GM21515 (cell line): ENCODE data around the gene CYBA.
A peak's percentile ranks its signal among the peaks of the same experiment; 100 is the strongest.

Experiments
- ATAC-seq: cut with Tn5 transposase; IDR thresholded peaks from one replicate; pipeline ENCODE4 v1.9.1; 2021; ENCODE audit not compliant: unreplicated experiment

Gene CYBA

GRCh38 chr16:88662843-88663606, 12.2 kb upstream of the CYBA start, which contains the start of gene MVD:
MVD (minus strand) TSS chr16:88663091; CDS start chr16:88663080, 11 bp downstream.
- ATAC-seq: peak; percentile 93

DNA sequence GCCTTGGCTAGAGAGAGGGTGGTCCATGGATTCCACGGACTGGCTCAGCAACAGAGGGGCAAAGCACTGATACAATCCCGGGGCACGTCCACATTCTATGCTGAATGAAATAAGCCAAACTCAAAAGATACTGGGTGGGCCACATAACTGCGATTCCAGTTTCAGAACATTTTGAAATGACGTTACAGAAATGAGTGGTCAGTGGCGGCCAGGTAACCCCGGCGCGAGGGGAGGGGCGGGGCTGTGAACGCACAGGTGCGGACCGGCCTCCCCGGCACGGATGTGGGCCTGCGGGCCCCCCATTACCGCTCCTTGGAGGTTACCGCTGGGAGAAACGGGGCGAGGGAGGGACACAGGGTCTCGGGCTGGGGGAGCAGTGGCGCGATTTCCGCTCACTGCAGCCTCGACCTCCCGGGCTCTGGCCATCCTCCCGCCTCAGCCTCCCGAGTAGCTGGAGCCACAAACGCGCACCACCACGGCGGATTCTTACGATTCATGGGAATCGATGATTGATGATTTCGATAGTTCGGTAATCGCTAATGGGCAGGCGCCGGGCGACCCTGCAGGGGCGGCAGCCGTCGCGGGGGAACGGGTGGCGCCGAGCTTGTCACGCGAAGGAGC, 11.5 kb upstream of the CYBA start:
- ATAC-seq: no peak

DNA sequence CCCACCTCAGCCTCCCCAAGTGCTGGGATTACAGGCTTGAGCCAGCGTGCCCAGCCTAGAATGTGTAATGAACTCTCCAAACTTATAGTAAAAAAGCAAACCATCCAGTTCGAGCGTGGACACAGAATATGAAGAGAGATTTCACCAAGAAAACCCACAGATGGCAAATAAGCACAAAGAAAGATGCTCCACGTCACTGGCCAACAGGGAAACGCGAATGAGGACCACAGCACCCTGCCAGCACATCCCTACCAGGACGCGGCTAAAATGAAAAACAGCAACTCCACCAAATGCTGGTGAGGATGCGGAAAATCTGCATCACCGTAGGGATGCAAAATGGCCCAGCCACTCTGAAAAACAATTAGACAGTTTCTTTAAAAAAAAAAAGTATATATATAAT, 10.6 kb upstream of the CYBA start:
- no peak for ATAC-seq

DNA sequence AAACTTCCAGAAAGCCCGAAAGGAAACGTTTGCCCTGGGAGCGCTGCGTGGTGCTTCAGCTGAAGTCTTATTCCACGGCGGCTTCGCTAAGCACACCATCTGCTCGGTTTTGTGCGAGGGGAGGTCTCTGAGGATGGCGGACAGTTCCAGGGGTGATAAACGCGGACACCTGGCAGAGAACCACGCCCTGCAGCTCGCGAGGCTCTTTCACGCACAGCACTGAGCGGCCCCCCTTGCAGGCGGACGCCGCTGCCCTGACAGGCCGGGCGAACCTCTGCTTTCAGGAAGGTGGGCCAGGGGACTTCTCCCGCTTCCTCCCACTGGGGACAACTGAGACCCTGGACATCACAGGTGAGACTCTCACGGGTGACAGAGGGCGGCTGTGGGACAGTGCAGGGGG, 8.3 kb upstream of the CYBA start:
- no peak for ATAC-seq

- no peak for ATAC-seq
These were observed 7.9 kb upstream of the CYBA start for GRCh38 chr16:88658714-88659113.

DNA sequence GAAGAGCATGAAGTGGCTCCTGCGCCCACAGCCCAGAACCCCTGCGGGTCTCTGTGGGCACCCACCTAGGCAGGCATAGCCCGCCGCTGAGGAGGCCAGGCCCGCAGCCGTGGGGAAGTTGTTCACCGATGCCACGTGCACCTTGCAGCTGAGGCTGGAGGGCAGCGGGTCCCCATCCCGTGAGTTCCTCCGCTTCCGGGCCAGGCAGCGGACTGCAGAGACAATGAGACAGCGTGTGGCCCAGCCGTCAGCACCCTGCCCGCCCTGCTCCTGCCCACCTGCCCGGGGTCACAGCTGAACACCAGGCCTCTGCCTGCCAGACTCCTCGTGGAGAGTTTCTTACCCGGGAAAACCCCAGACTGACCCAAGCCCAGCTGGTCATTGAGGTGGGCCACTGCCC, 6.5 kb upstream of the CYBA start:
- no peak for ATAC-seq

- no peak for ATAC-seq
These were observed 5.6 kb upstream of the CYBA start for GRCh38 chr16:88656291-88656980.

DNA sequence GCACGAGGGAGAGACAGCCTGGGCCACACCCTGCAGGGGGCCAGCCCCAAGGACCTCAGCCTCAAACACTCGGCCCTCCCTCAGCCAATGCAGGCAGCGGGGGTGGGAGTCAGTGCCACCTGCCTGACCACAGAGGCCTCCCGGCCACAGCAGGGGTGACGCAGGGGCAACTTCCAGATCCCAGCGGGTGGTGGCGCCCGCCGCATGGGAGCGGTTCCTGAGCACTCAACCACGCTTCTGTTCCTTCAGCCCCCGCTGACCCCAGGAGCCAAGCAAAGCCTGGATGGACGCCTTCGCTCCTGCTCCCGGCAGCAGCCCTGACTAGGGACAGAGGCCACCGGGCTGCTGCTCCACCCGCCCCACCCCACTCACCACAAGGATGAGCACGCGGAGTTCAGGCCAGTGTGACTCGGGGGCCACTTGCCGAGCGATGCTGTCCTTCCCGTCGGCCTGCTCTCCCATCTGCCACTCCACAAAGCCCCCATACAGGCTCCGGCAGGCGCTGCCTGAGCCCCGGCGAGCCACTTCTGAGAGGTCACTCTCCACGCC, 5.0 kb upstream of the CYBA start:
- ATAC-seq: no peak

GRCh38 chr16:88655053-88655732, 4.3 kb upstream of the CYBA start:
- ATAC-seq: no peak

- ATAC-seq: no peak
These were observed 3.7 kb upstream of the CYBA start for GRCh38 chr16:88654363-88655052.

DNA sequence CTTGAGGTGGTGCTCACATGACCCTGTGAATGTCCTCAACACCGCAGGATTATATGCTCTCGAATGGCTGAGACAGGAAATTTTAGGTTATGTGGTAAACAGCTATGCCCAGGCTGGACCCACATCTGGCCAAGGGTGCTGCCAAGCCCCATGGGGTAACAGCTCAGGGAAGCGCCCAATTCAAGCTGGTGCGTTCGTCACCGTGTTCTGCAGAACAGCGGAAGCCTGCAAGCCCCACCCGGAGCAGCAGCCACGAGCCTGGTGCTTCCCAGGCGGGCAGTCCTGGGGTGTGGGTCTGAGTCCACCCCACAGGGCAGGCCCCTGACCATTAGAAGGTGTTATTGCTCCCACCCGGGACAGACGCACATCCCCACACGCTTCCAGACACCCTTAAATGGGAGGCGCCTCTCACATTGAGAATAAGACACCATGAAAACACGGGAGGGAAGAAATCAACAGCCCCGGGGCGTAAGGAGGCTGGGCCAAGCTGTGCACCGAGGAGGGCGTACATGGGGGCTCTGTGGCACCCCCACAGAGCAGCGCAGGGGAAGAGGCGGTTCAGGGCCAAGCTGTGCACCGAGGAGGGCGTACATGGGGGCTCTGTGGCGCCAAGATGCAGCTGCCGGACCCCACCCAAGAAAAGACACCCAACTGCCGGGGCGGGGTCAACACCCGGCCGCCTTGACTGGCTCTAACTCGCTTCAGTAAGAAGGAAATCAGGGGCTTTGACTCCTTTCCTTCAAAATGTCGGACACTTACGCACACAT, 2.9 kb upstream of the CYBA start:
- ATAC-seq: no peak

- ATAC-seq: no peak
These were observed 2.2 kb upstream of the CYBA start for GRCh38 chr16:88653101-88653500.

DNA sequence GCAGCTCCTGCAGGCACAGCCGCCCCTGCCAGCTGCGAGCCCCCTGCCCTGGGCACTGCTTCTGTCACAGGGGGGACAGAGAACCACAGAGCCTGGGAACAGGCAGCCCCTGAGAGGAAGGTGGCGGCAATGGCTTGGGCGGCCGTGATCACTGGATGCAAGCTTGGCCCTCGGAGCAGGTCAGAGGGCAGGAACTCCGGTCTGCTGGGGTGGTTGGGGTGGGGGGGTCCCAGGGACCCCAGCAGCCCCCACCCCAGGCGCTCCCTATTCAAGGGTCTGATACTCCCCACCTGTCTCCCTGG, 1.9 kb upstream of the CYBA start:
- ATAC-seq: no peak

DNA sequence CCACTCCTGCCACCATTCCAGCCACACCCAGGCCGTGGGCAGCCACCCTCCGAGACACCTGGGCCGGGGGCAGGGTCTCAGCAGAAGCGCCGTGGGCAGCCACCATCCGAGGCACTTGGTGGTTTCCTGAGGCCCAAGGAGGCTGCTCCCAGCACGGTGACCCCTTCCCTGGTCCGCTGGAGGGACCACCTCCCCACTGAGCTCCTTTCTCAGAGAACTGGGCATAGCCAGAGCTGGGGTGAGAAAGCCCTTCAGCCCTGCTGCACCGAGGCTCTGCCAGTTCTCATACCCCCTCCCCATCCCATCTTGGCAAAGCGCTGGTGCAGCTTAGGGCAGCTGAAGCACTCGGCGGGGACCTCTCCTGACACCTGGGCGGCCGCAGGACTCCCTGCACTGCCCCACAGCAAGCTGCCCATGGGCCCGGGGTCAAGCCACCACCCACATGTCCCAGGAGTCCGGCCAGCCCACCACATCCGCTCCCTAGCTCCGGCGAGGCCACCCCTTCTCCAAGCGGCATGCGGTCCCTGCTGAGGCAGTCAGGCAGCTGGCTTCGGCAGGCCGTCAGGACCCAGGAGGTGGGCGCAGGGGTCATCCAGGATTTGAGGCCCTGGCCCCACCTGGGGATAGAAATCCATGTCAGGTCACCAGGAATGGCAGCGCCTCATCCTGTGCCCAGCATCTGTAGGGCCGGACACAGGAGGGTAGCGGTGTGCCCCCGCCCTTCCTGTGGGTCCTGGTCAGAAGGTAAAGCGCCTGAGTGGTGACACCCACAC, 1.3 kb upstream of the CYBA start:
- no peak for ATAC-seq

GRCh38 chr16:88651276-88651988, 579 bp upstream of the CYBA start:
- peak; percentile 70 for ATAC-seq

DNA sequence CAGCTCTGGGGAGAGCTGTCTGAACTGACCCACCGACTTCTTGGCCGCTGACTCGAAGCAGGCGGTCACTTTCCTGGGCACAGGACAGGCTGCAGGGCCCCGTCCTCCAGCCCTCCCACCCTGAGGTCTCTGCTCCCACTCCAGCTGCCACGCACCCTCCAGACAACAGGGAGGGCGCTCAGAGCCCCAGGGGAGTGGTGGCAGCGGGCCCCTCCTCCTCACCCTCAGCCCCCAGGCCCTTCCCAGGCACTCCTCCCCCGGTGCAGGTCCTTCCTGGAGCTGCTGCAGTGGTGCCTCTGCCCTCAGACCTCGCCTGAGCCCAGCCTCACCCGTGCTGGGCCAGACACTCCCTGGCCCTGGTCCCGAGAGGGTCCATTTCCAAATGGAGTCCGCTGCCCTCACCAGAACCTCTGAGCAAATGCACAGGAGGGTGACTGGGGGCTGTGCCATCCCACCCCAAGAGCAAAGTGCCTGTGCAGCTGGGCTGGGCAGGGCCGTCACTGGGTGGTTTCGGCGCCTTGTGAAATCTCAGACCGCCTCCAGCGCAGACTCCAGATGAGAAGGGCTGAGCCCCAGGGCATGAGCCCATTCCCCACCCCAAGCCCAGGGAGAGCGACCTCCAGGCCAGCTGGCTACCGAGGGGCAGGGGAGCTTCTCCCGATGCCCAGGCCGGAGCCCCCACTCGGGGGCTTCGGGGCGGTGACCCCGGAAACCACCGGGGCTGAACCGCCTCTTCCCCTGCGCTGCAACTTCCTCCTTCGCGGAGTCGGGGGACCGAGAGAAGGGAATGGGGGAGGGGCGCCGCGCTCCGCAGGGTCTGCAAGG, 717 bp downstream of the CYBA start:
- ATAC-seq: peak; percentile 19

- no peak for ATAC-seq
These were observed 1.5 kb downstream of the CYBA start for GRCh38 chr16:88649195-88649923.
